GM12878 (cell line): ENCODE measurements around the gene NELL1. TPM values are rescaled to one million over a fixed set of nuclear protein-coding genes. Genes with fewer than 3 reads are reported as not detected.

ENCODE experiments used
- ATAC-seq: fragments of 200-7000 bp; cut with Tn5 transposase; 3 replicates; pipeline ENCODE4 v1.9.1; 2020; ENCODE audit warnings: mild to moderate bottlenecking, moderate library complexity
- BruUV-seq: library from RNA; stranded (reverse); fragments of 400-500 nt; replicated peaks from 2 replicates; lab custom pipeline; 2021; lab: Mats Ljungman, UMichigan
- CTCF ChIA-PET: fragments of 300-600 bp; sonication (Branson Sonifier 250); formaldehyde crosslinking; extraction: SDS; loops from one replicate; lab custom pipeline; 2021; ENCODE audit warnings: inconsistent platforms; lab: Yijun Ruan, JAX
- POLR2A ChIA-PET: fragments of 350-600 bp; formaldehyde crosslinking; extraction: SDS; loops from one replicate; lab custom pipeline; 2021; ENCODE audit warnings: inconsistent platforms; lab: Charles Lee
- RAD21 ChIA-PET: fragments of 300-600 bp; sonication (Branson Sonifier 250); formaldehyde crosslinking; loops from one replicate; lab custom pipeline; 2023; ENCODE audit warnings: antibody characterized with exemption; ENCODE audit not compliant: unreplicated experiment; lab: Charles Lee
- SMC1A ChIA-PET: fragments of 300-600 bp; sonication (Branson Sonifier 250); formaldehyde crosslinking; loops from one replicate; lab custom pipeline; 2023; ENCODE audit not compliant: unreplicated experiment, uncharacterized antibody; lab: Charles Lee
- DNase-seq: peaks from one replicate; pipeline ENCODE4 v3.0.0-alpha.2; 2011; ENCODE audit warnings: low read depth, low spot score
- FAIRE-seq: peaks from 3 replicates; lab custom pipeline; 2011; peaks lifted over from hg19 to GRCh38; lab: Jason Lieb, UNC
- H2AFZ ChIP-seq: 2 replicates; pipeline ENCODE4 v1.6.0; 2011; ENCODE audit warnings: low read depth, low read length, control low read depth; ENCODE audit not compliant: control insufficient read depth
- H3K27ac ChIP-seq: 2 replicates; pipeline ENCODE4 v1.5.1; 2011; ENCODE audit warnings: control low read depth; ENCODE audit not compliant: control insufficient read depth, insufficient read depth
- H3K27me3 ChIP-seq, 2 experiments: replicated peaks in 1 of 2; 2 replicates each; pipeline versions ENCODE4 v1.6.0 to v1.6.1; 2011; ENCODE audit warnings: low read length in 1 of 2; ENCODE audit not compliant: control insufficient read depth in 2 of 2, insufficient read depth in 2 of 2
- H3K36me3 ChIP-seq, 2 experiments: 2 replicates each; pipeline ENCODE4 v1.5.1; 2011; ENCODE audit warnings: low read length in 1 of 2; ENCODE audit not compliant: control insufficient read depth in 2 of 2, insufficient read depth in 2 of 2
- H3K4me1 ChIP-seq: 2 replicates; pipeline ENCODE4 v1.6.1; 2011; ENCODE audit warnings: mild to moderate bottlenecking, low read length, moderate library complexity, mixed read lengths; ENCODE audit not compliant: control insufficient read depth, insufficient read depth
- H3K4me2 ChIP-seq: 2 replicates; pipeline ENCODE4 v1.6.0; 2011; ENCODE audit warnings: control low read depth; ENCODE audit not compliant: control insufficient read depth, insufficient read depth
- H3K4me3 ChIP-seq: fragments of 200-600 bp; sonication (generic); 2 replicates; pipeline ENCODE4 v1.5.1; 2016
- H3K79me2 ChIP-seq: 2 replicates; pipeline ENCODE4 v1.6.0; 2011; ENCODE audit warnings: low read length; ENCODE audit not compliant: control insufficient read depth, insufficient read depth
- H3K9ac ChIP-seq: 2 replicates; pipeline ENCODE4 v1.8.0; 2011; ENCODE audit warnings: low read length, control low read depth, mixed read lengths; ENCODE audit not compliant: control insufficient read depth, insufficient read depth
- H3K9me3 ChIP-seq: replicated peaks from 3 replicates; pipeline ENCODE4 v1.5.1; 2011; ENCODE audit warnings: mild to moderate bottlenecking, low read length; ENCODE audit not compliant: control insufficient read depth, insufficient read depth
- H4K20me1 ChIP-seq: 2 replicates; pipeline ENCODE4 v1.6.0; 2011; ENCODE audit not compliant: control insufficient read depth, insufficient read depth
- BCL3 ChIP-seq: IDR thresholded peaks from 2 replicates; pipeline ENCODE4 v1.6.1; 2011; ENCODE audit warnings: borderline replicate concordance, low read depth, mild to moderate bottlenecking, moderate library complexity, low read length; ENCODE audit not compliant: insufficient read depth, poor library complexity, severe bottlenecking
- ELK1 ChIP-seq: IDR thresholded peaks from 2 replicates; pipeline ENCODE4 v1.6.1; 2012; ENCODE audit warnings: low read depth, low read length, improper control_type of control experiment
- FOS ChIP-seq: IDR thresholded peaks from 3 replicates; pipeline ENCODE4 v1.6.1; 2011; ENCODE audit warnings: borderline replicate concordance; ENCODE audit not compliant: insufficient read length; ENCODE audit errors: extremely low read depth
- RELB ChIP-seq: fragments of 450-650 bp; IDR thresholded peaks from 2 replicates; pipeline ENCODE4 v1.6.1; 2017; ENCODE audit warnings: low read depth, mild to moderate bottlenecking, moderate library complexity
- RFX5 ChIP-seq: IDR thresholded peaks from 2 replicates; pipeline ENCODE4 v1.6.1; 2011; ENCODE audit warnings: low read depth, low read length, improper control_type of control experiment
- SP1 ChIP-seq: IDR thresholded peaks from one replicate; pipeline ENCODE4 v1.6.1; 2011; ENCODE audit warnings: low read depth, low read length
- TBL1XR1 ChIP-seq: IDR thresholded peaks from 2 replicates; pipeline ENCODE4 v1.6.1; 2012; ENCODE audit warnings: low read depth, low read length, improper control_type of control experiment
- WGBS: methylation state at CpG from one replicate; pipeline ENCODE4 v1.1.6; 2016; ENCODE audit warnings: low lambda C conversion rate; ENCODE audit not compliant: insufficient replicate concordance, insufficient coverage; ENCODE audit errors: missing lambda C conversion rate; 5-methylcytosine and 5-hydroxymethylcytosine counted together
- in situ Hi-C: fragments of 300-500 bp; cut with MboI; formaldehyde crosslinking; loops from 9 replicates; pipeline ENCODE4 v1.14.3; 2018; ENCODE audit warnings: mixed read lengths
- intact Hi-C: fragments of 100-400 bp; cut with micrococcal nuclease; formaldehyde crosslinking; loops from one replicate; pipeline ENCODE4 v1.14.2; 2022; ENCODE audit not compliant: unreplicated experiment
- polyA plus RNA-seq, 11 experiments: library from polyadenylated mRNA; depleted of rRNA in 4 of 11; unstranded in 6 of 11; stranded (reverse) in 5 of 11; fragments of >200 nt; fragmentation: Nextera tagmentation in 4 of 11; fragmentation: Illumina TruSeq in 1 of 11; extraction: Ambion mirVana in 4 of 11; extraction: Trizol in 1 of 11; gene quantifications; 1 replicate in 1 of 11; 2 replicates in 10 of 11; pipeline versions ENCODE4 v1.2.1 to v1.2.3, GENCODE V29; 2011 to 2016; ENCODE audit warnings: inconsistent platforms in 2 of 11, missing spikeins in 2 of 11, low read depth in 1 of 11
- total RNA-seq, 4 experiments: library from RNA; depleted of rRNA in 3 of 4; stranded (reverse); fragments of >200 nt in 3 of 4; fragmentation: Illumina TruSeq in 1 of 4; extraction: Trizol in 1 of 4; gene quantifications; 2 replicates each; pipeline versions ENCODE4 v1.2.1 to v1.2.3, GENCODE V29; 2013 to 2021

The NELL1 gene
- total and polyA plus RNA-seq, 10 of the 15 experiments (the other 5 are each of a cell fraction or from before 2014, with no cell fraction given), result 0.02 to 0.12 TPM; not detected in 8

- no peak for TF ChIP-seq FOS
- no peak for TF ChIP-seq SP1
- TF ChIP-seq BCL3, result no peak
- TF ChIP-seq TBL1XR1, result no peak
- no peak for TF ChIP-seq RELB
- no peak for TF ChIP-seq RFX5
- TF ChIP-seq ELK1, result no peak
- POLR2A ChIA-PET, result no interaction called here
- Histone ChIP-seq H3K36me3 (no peaks in the 10 kb centered on the region), H3K79me2 (no peaks in the 10 kb centered on the region), H4K20me1 (no peaks in the 10 kb centered on the region), H3K9ac (no peak overlapping the region), H3K27ac (no peak overlapping the region), H3K4me3 (no peak overlapping the region), H2AFZ (no peak overlapping the region), H3K27me3 (no peaks in the 10 kb centered on the region), H3K4me1 (no peaks in the 10 kb centered on the region), H3K4me2 (no peak overlapping the region), H3K9me3 (no peaks in the 10 kb centered on the region)
- RAD21 ChIA-PET, result interaction anchor here (1.2 kb wide), 1 partner anchor 9 kb away, joined by 3 read pairs; no protein-coding TSS in a partner anchor
- FAIRE-seq, result no peak
- BruUV-seq, result no TSS peak
- DNase-seq, result no peak
- in situ Hi-C loops, result no loop called here
- WGBS, result 3% methylated on average over 3 of the region's 3 CpGs
- CTCF ChIA-PET, result interaction anchor here (0.8 to 3.6 kb wide), 2 partner anchors 20 to 85 kb away, joined by 3 to 9 read pairs; no protein-coding TSS in a partner anchor
- no peak for ATAC-seq
- SMC1A ChIA-PET, result interaction anchor here (1.1 to 1.3 kb wide), 3 partner anchors 9 to 208 kb away, joined by 3 read pairs; no protein-coding TSS in a partner anchor
- intact Hi-C loops, result no loop called here
Observed at GRCh38 chr11:21426931-21427330, 757.5 kb downstream of the NELL1 start.
